Measurements from ENCODE around the gene MAK.
A peak's percentile ranks its signal among the peaks of the same experiment; 100 is the strongest.

The MAK gene

GRCh38 chr6:10740061-10740460 is 98.3 kb downstream of the MAK start:
- peak; percentile 26 for DNase-seq (ENCODE audit: low spot score)
- Histone ChIP-seq H3K4me3 (no peak overlapping the region), H3K27ac (no peak overlapping the region)
- no peak for TF ChIP-seq CTCF (IDR thresholded peaks at IDR 0.05)

- TF ChIP-seq CTCF (IDR thresholded peaks at IDR 0.05), result no peak
- Histone ChIP-seq H3K4me3 (no peak overlapping the region), H3K27ac (no peak overlapping the region)
- no peak for DNase-seq (ENCODE audit: low spot score)
These were observed 101.6 kb downstream of the MAK start for GRCh38 chr6:10736731-10737130.

GRCh38 chr6:10733863-10734262 is 104.5 kb downstream of the MAK start:
- Histone ChIP-seq H3K27ac (no peak overlapping the region), H3K4me3 (no peak overlapping the region)
- DNase-seq (ENCODE audit: low spot score), result no peak
- no peak for TF ChIP-seq CTCF (IDR thresholded peaks at IDR 0.05)

- DNase-seq (ENCODE audit: low spot score), result no peak
These were observed 105.1 kb downstream of the MAK start for GRCh38 chr6:10733151-10733715.

GRCh38 chr6:10730254-10730653 is 108.1 kb downstream of the MAK start:
- TF ChIP-seq CTCF (IDR thresholded peaks at IDR 0.05), result no peak
- Histone ChIP-seq H3K4me3 (no peak overlapping the region), H3K27ac (no peak overlapping the region)
- DNase-seq (ENCODE audit: low spot score), result no peak

More at GRCh38 chr6:10733151-10733715, 105.1 kb downstream of the MAK start:
- Histone ChIP-seq H3K4me3 (no peak overlapping the region), H3K27ac (no peak overlapping the region)
- TF ChIP-seq CTCF (IDR thresholded peaks at IDR 0.05), result no peak

GRCh38 chr6:10725716-10726115 is 112.6 kb downstream of the MAK start:
- no peak for DNase-seq (ENCODE audit: low spot score)

More at GRCh38 chr6:10725716-10726115, 112.6 kb downstream of the MAK start:
- no peak for TF ChIP-seq CTCF (IDR thresholded peaks at IDR 0.05)
- Histone ChIP-seq H3K27ac (no peak overlapping the region), H3K4me3 (no peak overlapping the region)

Measured in coronary artery (tissue), 2 donors.